HEK293 (cell line): ENCODE measurements around the gene DCHS2.

Experiments used
- CTCF ChIA-PET: fragments of 350-600 bp; formaldehyde crosslinking; extraction: SDS; loops from one replicate; lab custom pipeline; 2021; ENCODE audit warnings: antibody characterized with exemption; lab: Yijun Ruan, JAX
- POLR2A ChIA-PET: fragments of 300-600 bp; formaldehyde crosslinking; extraction: SDS; loops from one replicate; lab custom pipeline; 2020; ENCODE audit warnings: antibody characterized with exemption, inconsistent platforms; lab: Yijun Ruan, JAX
- H3K27ac ChIP-seq: fragments of 200-500 bp; sonication (Bioruptor generic); 2 replicates; pipeline ENCODE4 v1.5.1; 2014; ENCODE audit warnings: low read depth, low read length, control low read depth, inconsistent platforms; ENCODE audit errors: extremely low read depth
- H3K36me3 ChIP-seq, 2 experiments: fragments of 200-500 bp in 1 of 2; sonication (Bioruptor generic) in 1 of 2; 1 replicate in 1 of 2; 2 replicates in 1 of 2; pipeline ENCODE4 v1.5.1; 2014 to 2017; ENCODE audit warnings: inconsistent platforms in 2 of 2, low read length in 2 of 2; ENCODE audit not compliant: control insufficient read depth in 2 of 2, insufficient read depth in 1 of 2
- H3K4me1 ChIP-seq: fragments of 200-500 bp; sonication (Bioruptor generic); 2 replicates; pipeline ENCODE4 v1.5.1; 2014; ENCODE audit warnings: mild to moderate bottlenecking, low read length, inconsistent platforms; ENCODE audit not compliant: control insufficient read depth, insufficient read depth
- H3K4me3 ChIP-seq: 2 replicates; pipeline ENCODE4 v1.5.1; 2011; ENCODE audit warnings: low read depth, mild to moderate bottlenecking, control low read depth, low read length, moderate library complexity
- H3K9me3 ChIP-seq: fragments of 200-500 bp; sonication (Bioruptor generic); 2 replicates; pipeline ENCODE4 v1.5.1; 2014; ENCODE audit warnings: low read depth, low read length, inconsistent platforms; ENCODE audit not compliant: control insufficient read depth, insufficient read depth
- GLI2 ChIP-seq: fragments of 450-650 bp; formaldehyde crosslinking; IDR thresholded peaks from 2 replicates; pipeline ENCODE4; 2017; ENCODE audit warnings: missing biosample characterization, missing genetic modification characterization, low read depth, borderline replicate concordance
- HOXC10 ChIP-seq: sonication (generic); formaldehyde crosslinking; IDR thresholded peaks from 2 replicates; pipeline ENCODE4 v1.8.1; 2023; ENCODE audit warnings: mild to moderate bottlenecking, missing genetic modification reagents
- KLF1 ChIP-seq: fragments of 450-650 bp; formaldehyde crosslinking; IDR thresholded peaks from 2 replicates; pipeline ENCODE4 v1.5.1; 2016; ENCODE audit warnings: missing biosample characterization, missing genetic modification characterization
- MEIS1 ChIP-seq: sonication (generic); formaldehyde crosslinking; IDR thresholded peaks from 2 replicates; pipeline ENCODE4 v1.8.1; 2022; ENCODE audit warnings: missing genetic modification reagents, mild to moderate bottlenecking, borderline replicate concordance
- OVOL3 ChIP-seq: fragments of 450-650 bp; formaldehyde crosslinking; IDR thresholded peaks from 2 replicates; pipeline ENCODE4 v1.5.1; 2016; ENCODE audit warnings: missing biosample characterization, missing genetic modification characterization
- PRDM10 ChIP-seq: fragments of 450-650 bp; formaldehyde crosslinking; IDR thresholded peaks from 2 replicates; pipeline ENCODE4 v1.5.1; 2016; ENCODE audit warnings: missing biosample characterization, missing genetic modification characterization
- SETDB1 ChIP-seq: IDR thresholded peaks from one replicate; pipeline ENCODE4 v1.6.1; 2017; ENCODE audit warnings: mild to moderate bottlenecking, low read length, moderate library complexity, mixed read lengths; ENCODE audit not compliant: insufficient read length
- ZFP3 ChIP-seq: fragments of 450-650 bp; formaldehyde crosslinking; IDR thresholded peaks from 2 replicates; pipeline ENCODE4 v1.5.1; 2016; ENCODE audit warnings: low read depth, missing biosample characterization, missing genetic modification characterization
- ZFP69B ChIP-seq: fragments of 450-650 bp; formaldehyde crosslinking; IDR thresholded peaks from 2 replicates; pipeline ENCODE4 v1.5.1; 2016; ENCODE audit warnings: missing biosample characterization, missing genetic modification characterization
- ZNF112 ChIP-seq: fragments of 450-650 bp; formaldehyde crosslinking; IDR thresholded peaks from 2 replicates; pipeline ENCODE4 v1.5.0; 2017; ENCODE audit warnings: missing biosample characterization, missing genetic modification characterization
- ZNF266 ChIP-seq: fragments of 450-650 bp; formaldehyde crosslinking; IDR thresholded peaks from 2 replicates; pipeline ENCODE4 v1.5.1; 2016; ENCODE audit warnings: missing biosample characterization, missing genetic modification characterization, low read depth
- ZNF433 ChIP-seq: fragments of 450-650 bp; formaldehyde crosslinking; IDR thresholded peaks from 2 replicates; pipeline ENCODE4 v1.5.1; 2016; ENCODE audit warnings: missing biosample characterization, missing genetic modification characterization, low read depth
- ZNF747 ChIP-seq: fragments of 450-650 bp; formaldehyde crosslinking; IDR thresholded peaks from 2 replicates; pipeline ENCODE4 v1.5.1; 2016; ENCODE audit warnings: missing biosample characterization, missing genetic modification characterization
- ZNF776 ChIP-seq: fragments of 450-650 bp; formaldehyde crosslinking; IDR thresholded peaks from 2 replicates; pipeline ENCODE4 v1.5.0; 2017; ENCODE audit warnings: missing biosample characterization, missing genetic modification characterization, borderline replicate concordance
- ZNF837 ChIP-seq: fragments of 450-650 bp; formaldehyde crosslinking; IDR thresholded peaks from 2 replicates; pipeline ENCODE4 v1.5.1; 2016; ENCODE audit warnings: missing biosample characterization, missing genetic modification characterization
- ZXDB ChIP-seq: fragments of 450-650 bp; formaldehyde crosslinking; IDR thresholded peaks from 2 replicates; pipeline ENCODE4 v1.5.1; 2016; ENCODE audit warnings: missing biosample characterization, missing genetic modification characterization
- TF ChIP-seq, protein P1 (sequence below): fragments of 450-650 bp; formaldehyde crosslinking; IDR thresholded peaks from 2 replicates; pipeline ENCODE4 v1.5.1; 2016; ENCODE audit warnings: missing biosample characterization, missing genetic modification characterization
- TF ChIP-seq, protein P2 (sequence below): fragments of 450-650 bp; formaldehyde crosslinking; IDR thresholded peaks from 2 replicates; pipeline ENCODE4 v1.5.1; 2016; ENCODE audit warnings: missing biosample characterization, missing genetic modification characterization
- TF ChIP-seq, protein P3 (sequence below): fragments of 450-650 bp; IDR thresholded peaks from 2 replicates; pipeline ENCODE4 v1.5.1; 2018; ENCODE audit warnings: missing biosample characterization, mild to moderate bottlenecking, missing genetic modification characterization
- TF ChIP-seq, protein P4 (sequence below): fragments of 450-650 bp; formaldehyde crosslinking; IDR thresholded peaks from 2 replicates; pipeline ENCODE4; 2016; ENCODE audit warnings: missing biosample characterization, missing genetic modification characterization

The DCHS2 gene

DNA sequence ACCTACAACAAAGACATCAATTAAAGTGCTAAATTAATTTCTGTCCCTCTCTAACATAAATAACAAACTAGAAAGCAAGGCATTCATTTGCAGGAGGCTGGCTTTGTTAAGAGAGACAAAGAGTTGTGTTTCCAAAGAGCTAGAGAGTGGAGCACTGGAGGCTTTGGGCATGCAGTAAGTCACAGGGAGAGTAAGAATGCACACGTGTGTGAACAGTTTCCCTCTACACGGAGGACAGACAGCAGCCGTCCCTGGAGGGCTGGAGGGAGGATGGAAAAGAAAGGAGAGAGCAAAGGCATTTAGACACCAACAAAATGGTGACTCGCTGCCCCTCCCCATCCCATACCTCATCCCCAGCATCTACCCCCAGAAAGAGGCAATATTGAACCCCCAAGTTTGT is 20.4 kb upstream of the DCHS2 start:
- CTCF ChIA-PET: interaction anchor here (2.0 kb wide), 1 partner anchor 9 kb away, joined by 8 read pairs; no protein-coding TSS in a partner anchor
- Histone ChIP-seq H3K36me3 (no peaks in the 10 kb centered on the region), H3K27ac (no peak overlapping the region), H3K4me1 (no peaks in the 10 kb centered on the region), H3K9me3 (no peaks in the 10 kb centered on the region), H3K4me3 (no peak overlapping the region)
- TF ChIP-seq, protein P1, sequence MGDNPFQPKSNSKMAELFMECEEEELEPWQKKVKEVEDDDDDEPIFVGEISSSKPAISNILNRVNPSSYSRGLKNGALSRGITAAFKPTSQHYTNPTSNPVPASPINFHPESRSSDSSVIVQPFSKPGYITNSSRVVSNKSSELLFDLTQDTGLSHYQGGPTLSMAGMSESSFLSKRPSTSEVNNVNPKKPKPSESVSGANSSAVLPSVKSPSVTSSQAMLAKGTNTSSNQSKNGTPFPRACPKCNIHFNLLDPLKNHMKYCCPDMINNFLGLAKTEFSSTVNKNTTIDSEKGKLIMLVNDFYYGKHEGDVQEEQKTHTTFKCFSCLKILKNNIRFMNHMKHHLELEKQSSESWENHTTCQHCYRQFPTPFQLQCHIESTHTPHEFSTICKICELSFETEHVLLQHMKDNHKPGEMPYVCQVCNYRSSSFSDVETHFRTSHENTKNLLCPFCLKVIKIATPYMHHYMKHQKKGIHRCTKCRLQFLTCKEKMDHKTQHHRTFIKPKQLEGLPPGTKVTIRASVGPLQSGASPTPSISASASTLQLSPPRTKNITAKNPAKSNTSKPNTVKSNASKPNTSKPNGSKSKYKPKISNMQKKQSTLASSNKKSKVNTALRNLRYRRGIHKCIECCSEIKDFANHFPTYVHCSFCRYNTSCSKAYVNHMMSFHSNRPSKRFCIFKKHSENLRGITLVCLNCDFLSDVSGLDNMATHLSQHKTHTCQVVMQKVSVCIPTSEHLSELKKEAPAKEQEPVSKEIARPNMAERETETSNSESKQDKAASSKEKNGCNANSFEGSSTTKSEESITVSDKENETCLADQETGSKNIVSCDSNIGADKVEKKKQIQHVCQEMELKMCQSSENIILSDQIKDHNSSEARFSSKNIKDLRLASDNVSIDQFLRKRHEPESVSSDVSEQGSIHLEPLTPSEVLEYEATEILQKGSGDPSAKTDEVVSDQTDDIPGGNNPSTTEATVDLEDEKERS (tag by site-specific recombination): no peak
- TF ChIP-seq, protein P2, sequence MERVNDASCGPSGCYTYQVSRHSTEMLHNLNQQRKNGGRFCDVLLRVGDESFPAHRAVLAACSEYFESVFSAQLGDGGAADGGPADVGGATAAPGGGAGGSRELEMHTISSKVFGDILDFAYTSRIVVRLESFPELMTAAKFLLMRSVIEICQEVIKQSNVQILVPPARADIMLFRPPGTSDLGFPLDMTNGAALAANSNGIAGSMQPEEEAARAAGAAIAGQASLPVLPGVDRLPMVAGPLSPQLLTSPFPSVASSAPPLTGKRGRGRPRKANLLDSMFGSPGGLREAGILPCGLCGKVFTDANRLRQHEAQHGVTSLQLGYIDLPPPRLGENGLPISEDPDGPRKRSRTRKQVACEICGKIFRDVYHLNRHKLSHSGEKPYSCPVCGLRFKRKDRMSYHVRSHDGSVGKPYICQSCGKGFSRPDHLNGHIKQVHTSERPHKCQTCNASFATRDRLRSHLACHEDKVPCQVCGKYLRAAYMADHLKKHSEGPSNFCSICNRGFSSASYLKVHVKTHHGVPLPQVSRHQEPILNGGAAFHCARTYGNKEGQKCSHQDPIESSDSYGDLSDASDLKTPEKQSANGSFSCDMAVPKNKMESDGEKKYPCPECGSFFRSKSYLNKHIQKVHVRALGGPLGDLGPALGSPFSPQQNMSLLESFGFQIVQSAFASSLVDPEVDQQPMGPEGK (tag by site-specific recombination): no peak
- TF ChIP-seq KLF1 (tag by site-specific recombination) (no peak), ZFP3 (tag by site-specific recombination) (no peak), PRDM10 (tag by site-specific recombination) (no peak), MEIS1 (CRISPR knock-in tag) (no peak), ZNF837 (no peak), ZNF266 (tag by site-specific recombination) (no peak), ZFP69B (tag by site-specific recombination) (no peak), OVOL3 (tag by site-specific recombination) (no peak)
- POLR2A ChIA-PET: no interaction called here

GRCh38 chr4:154511548-154511947 is 19.9 kb upstream of the DCHS2 start:
- CTCF ChIA-PET: interaction anchor here (1.4 to 2.0 kb wide), 2 partner anchors 9 to 10 kb away, joined by 4 to 8 read pairs; no protein-coding TSS in a partner anchor
- H3K27ac ChIP-seq: no peak overlapping the region
- no peak for TF ChIP-seq ZNF776 (tag by site-specific recombination)
- TF ChIP-seq, all 188 proteins: peak for 0
- Histone ChIP-seq H3K4me1 (no peaks in the 10 kb centered on the region), H3K36me3 (no peaks in the 10 kb centered on the region), H3K9me3 (no peaks in the 10 kb centered on the region), H3K4me3 (no peak overlapping the region)
- POLR2A ChIA-PET: no interaction called here

DNA sequence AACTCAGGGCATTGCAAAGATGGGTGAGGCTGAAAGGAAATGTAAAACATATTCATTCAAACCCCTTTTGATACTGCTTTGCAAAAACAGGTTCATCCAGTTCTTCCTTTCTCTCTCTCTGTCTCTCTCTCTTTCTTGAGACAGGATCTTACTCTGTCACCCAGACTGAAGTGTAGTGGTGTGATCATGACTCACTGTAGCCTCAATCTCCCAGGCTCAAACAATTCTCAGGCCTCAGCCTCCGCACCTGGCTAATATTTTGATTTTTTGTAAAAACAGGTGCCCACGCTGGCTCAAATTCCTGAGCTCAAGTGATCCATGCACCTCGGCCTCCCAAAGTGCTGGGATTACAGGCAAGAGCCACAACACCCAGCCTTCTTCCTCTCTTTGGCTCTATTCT is 15.6 kb upstream of the DCHS2 start:
- Histone ChIP-seq H3K27ac (no peak overlapping the region), H3K9me3 (no peaks in the 10 kb centered on the region), H3K4me3 (no peak overlapping the region), H3K4me1 (no peaks in the 10 kb centered on the region), H3K36me3 (no peaks in the 10 kb centered on the region)
- ChIA-PET CTCF (interaction anchor here (0.6 to 3.5 kb wide), 15 partner anchors 8 to 177 kb away, joined by 3 to 36 read pairs (median 4); no protein-coding TSS in a partner anchor), POLR2A (no interaction called here)
- TF ChIP-seq, protein P3, sequence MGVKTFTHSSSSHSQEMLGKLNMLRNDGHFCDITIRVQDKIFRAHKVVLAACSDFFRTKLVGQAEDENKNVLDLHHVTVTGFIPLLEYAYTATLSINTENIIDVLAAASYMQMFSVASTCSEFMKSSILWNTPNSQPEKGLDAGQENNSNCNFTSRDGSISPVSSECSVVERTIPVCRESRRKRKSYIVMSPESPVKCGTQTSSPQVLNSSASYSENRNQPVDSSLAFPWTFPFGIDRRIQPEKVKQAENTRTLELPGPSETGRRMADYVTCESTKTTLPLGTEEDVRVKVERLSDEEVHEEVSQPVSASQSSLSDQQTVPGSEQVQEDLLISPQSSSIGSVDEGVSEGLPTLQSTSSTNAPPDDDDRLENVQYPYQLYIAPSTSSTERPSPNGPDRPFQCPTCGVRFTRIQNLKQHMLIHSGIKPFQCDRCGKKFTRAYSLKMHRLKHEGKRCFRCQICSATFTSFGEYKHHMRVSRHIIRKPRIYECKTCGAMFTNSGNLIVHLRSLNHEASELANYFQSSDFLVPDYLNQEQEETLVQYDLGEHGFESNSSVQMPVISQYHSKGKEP (tag by site-specific recombination): no peak
- TF ChIP-seq, protein P4, sequence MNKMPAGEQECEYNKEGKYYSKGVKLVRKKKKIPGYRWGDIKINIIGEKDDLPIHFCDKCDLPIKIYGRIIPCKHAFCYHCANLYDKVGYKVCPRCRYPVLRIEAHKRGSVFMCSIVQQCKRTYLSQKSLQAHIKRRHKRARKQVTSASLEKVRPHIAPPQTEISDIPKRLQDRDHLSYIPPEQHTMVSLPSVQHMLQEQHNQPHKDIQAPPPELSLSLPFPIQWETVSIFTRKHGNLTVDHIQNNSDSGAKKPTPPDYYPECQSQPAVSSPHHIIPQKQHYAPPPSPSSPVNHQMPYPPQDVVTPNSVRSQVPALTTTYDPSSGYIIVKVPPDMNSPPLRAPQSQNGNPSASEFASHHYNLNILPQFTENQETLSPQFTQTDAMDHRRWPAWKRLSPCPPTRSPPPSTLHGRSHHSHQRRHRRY (tag by site-specific recombination): no peak
- TF ChIP-seq ZNF837 (no peak), ZNF266 (tag by site-specific recombination) (no peak), ZNF433 (tag by site-specific recombination) (no peak), ZXDB (tag by site-specific recombination) (no peak), HOXC10 (CRISPR knock-in tag) (no peak), ZNF747 (tag by site-specific recombination) (no peak), SETDB1 (no peak), GLI2 (tag by site-specific recombination) (no peak), ZNF112 (tag by site-specific recombination) (no peak)
